GM03348 (cell line): ENCODE data around the gene SNAP47.

ENCODE experiments used
- DNase-seq: peaks from one replicate; pipeline ENCODE4 v3.0.0; 2012; ENCODE audit warnings: low spot score

The SNAP47 gene

DNA sequence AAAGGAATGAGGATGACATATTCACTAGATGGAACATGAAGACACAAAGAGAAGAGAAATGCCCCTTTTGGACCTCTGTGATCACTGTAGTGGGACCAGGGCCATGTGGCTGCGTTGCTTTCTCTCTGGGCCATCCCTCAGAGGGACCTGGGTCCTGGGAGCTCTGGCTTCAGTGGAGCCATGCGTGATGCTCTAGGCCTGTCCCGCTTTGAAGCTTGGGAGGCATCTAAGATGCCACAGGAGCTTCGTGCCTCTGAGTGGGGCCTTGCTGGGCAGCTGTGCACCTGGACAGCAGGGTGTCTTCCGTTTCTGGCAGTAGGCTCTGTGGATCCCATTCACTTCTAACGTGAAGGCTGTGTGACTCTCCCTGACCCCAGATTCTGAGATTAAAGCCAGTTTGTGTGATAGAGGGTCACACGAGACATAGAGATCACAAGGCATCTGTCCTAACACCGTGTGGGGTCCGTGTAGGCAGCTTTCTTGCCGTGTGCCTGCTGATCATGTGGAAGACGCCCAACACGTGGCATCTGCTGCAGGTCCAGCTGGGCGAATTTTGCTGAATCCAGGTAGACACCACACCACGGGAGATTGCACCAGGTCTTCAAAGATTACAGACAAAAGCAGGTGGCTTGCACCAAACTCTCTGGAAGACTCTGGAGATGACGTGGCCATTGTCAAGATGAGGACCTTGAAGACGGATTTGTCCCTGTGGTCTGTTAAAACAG, 63.0 kb downstream of the SNAP47 start:
- DNase-seq, result no peak

DNA sequence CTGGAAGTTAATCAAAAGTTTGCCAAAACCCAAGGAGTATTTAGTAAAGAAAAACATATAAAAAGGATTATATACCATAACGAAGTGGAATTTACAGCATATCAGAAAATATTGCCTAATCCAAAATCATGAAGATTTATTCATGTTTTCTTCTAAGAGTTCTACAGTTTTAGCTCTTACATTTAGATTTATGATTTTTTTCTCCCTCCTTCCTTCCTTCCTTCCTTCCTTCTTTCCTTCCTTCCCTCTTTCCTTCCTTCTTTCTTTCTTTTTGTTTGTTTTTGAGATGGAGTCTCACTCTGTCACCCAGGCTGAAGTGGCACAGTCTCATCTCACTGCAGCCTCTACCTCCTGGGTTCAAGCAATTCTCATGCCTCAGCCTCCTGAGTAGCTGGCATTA, 64.5 kb downstream of the SNAP47 start:
- no peak for DNase-seq

DNA sequence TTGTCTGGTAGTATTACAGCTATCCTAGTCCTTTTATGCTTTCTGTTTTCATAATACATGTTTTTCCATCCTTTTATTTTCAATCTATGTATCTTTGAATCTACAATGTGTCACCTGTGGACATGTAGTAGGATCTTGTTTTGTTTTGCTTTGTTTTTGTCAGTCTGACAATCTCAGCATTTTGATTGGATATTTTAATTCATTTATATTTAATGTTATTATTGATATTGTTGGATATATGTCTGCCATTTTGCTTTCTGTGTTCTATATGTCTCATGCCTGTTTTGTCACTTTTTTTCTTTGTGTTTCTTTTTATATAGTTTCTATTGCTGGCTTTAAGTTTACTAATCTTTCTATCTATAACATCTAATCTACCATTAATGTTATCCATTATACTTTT, 68.7 kb downstream of the SNAP47 start:
- no peak for DNase-seq

DNA sequence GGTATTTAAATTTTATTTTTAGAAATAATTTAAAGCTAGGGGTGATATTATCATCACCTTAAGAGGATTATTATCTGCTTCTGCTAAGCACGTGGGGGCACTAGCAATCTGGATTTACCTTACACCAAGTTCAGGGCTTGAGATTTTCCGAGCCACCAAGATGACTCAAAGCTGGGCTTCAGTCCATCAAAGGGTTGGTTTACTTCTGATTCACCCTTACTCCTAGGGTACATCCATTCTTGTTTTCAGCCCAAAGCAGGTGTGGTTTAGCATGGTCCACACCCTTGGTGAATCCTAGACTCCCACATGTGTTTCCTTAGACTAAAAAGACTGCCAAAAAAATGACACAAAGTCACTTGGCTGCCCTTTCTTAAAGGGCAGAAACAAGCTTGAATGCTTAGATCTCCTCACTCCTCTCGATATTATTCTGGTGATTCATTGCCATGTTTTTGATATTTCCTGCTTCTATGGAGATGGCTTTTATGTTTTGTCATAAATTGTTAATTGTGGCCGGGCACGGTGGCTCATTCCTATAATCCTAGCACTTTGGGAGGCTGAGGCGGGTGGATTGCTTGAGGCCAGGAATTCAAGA, 70.5 kb downstream of the SNAP47 start:
- DNase-seq, result peak; percentile 79

GRCh38 chr1:227808566-227808965, 73.3 kb downstream of the SNAP47 start:
- no peak for DNase-seq

DNA sequence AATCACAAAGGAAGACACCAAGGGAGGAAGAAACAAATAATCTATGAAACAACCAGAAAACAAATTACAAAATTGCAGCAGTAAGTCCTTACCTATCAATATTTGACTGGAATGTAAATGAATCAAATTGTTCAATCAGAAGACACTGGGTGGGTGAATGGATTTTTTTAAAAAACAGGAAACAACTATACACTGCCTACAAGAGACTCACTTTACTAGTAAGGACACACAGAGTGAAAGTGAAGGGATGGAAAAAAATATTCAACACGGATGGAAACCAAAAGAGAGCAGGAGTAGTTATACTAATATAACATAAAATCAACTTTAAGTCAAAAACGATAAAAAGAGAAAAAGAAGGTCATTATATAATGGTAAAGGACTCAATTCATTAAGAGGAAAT, 73.8 kb downstream of the SNAP47 start:
- no peak for DNase-seq

GRCh38 chr1:227813962-227814361, 78.7 kb downstream of the SNAP47 start:
- DNase-seq, result no peak

GRCh38 chr1:227815468-227816409, 80.5 kb downstream of the SNAP47 start, which contains the start of gene PRSS38:
TSS of gene PRSS38 (plus strand) at chr1:227815675. CDS start at chr1:227815717, 42 bp downstream.
- no peak for DNase-seq

GRCh38 chr1:227816750-227817446, 81.7 kb downstream of the SNAP47 start:
- no peak for DNase-seq

GRCh38 chr1:227823537-227823936, 88.3 kb downstream of the SNAP47 start:
- no peak for DNase-seq

GRCh38 chr1:227824204-227824603, 89.0 kb downstream of the SNAP47 start:
- DNase-seq, result no peak

GRCh38 chr1:227828786-227829185, 93.6 kb downstream of the SNAP47 start:
- DNase-seq, result no peak
